GM12878 (cell line): Measurements from ENCODE around the gene PTP4A1. TPM values are rescaled to one million over a fixed set of nuclear protein-coding genes. Genes with fewer than 3 reads are reported as not detected.

Experiments
- ATAC-seq: fragments of 200-7000 bp; cut with Tn5 transposase; 3 replicates; pipeline ENCODE4 v1.9.1; 2020; ENCODE audit warnings: mild to moderate bottlenecking, moderate library complexity
- BruUV-seq: library from RNA; stranded (reverse); fragments of 400-500 nt; replicated peaks from 2 replicates; lab custom pipeline; 2021; lab: Mats Ljungman, UMichigan
- CTCF ChIA-PET: fragments of 300-600 bp; sonication (Branson Sonifier 250); formaldehyde crosslinking; extraction: SDS; loops from one replicate; lab custom pipeline; 2021; ENCODE audit warnings: inconsistent platforms; lab: Yijun Ruan, JAX
- POLR2A ChIA-PET: fragments of 350-600 bp; formaldehyde crosslinking; extraction: SDS; loops from one replicate; lab custom pipeline; 2021; ENCODE audit warnings: inconsistent platforms; lab: Charles Lee
- RAD21 ChIA-PET: fragments of 300-600 bp; sonication (Branson Sonifier 250); formaldehyde crosslinking; loops from one replicate; lab custom pipeline; 2023; ENCODE audit warnings: antibody characterized with exemption; ENCODE audit not compliant: unreplicated experiment; lab: Charles Lee
- SMC1A ChIA-PET: fragments of 300-600 bp; sonication (Branson Sonifier 250); formaldehyde crosslinking; loops from one replicate; lab custom pipeline; 2023; ENCODE audit not compliant: unreplicated experiment, uncharacterized antibody; lab: Charles Lee
- DNase-seq: peaks from one replicate; pipeline ENCODE4 v3.0.0-alpha.2; 2011; ENCODE audit warnings: low read depth, low spot score
- FAIRE-seq: peaks from 3 replicates; lab custom pipeline; 2011; peaks lifted over from hg19 to GRCh38; lab: Jason Lieb, UNC
- H2AFZ ChIP-seq: 2 replicates; pipeline ENCODE4 v1.6.0; 2011; ENCODE audit warnings: low read depth, low read length, control low read depth; ENCODE audit not compliant: control insufficient read depth
- H3K27ac ChIP-seq: 2 replicates; pipeline ENCODE4 v1.5.1; 2011; ENCODE audit warnings: control low read depth; ENCODE audit not compliant: control insufficient read depth, insufficient read depth
- H3K27me3 ChIP-seq, 2 experiments: replicated peaks in 1 of 2; 2 replicates each; pipeline versions ENCODE4 v1.6.0 to v1.6.1; 2011; ENCODE audit warnings: low read length in 1 of 2; ENCODE audit not compliant: control insufficient read depth in 2 of 2, insufficient read depth in 2 of 2
- H3K36me3 ChIP-seq, 2 experiments: 2 replicates each; pipeline ENCODE4 v1.5.1; 2011; ENCODE audit warnings: low read length in 1 of 2; ENCODE audit not compliant: control insufficient read depth in 2 of 2, insufficient read depth in 2 of 2
- H3K4me1 ChIP-seq: 2 replicates; pipeline ENCODE4 v1.6.1; 2011; ENCODE audit warnings: mild to moderate bottlenecking, low read length, moderate library complexity, mixed read lengths; ENCODE audit not compliant: control insufficient read depth, insufficient read depth
- H3K4me2 ChIP-seq: 2 replicates; pipeline ENCODE4 v1.6.0; 2011; ENCODE audit warnings: control low read depth; ENCODE audit not compliant: control insufficient read depth, insufficient read depth
- H3K4me3 ChIP-seq: fragments of 200-600 bp; sonication (generic); 2 replicates; pipeline ENCODE4 v1.5.1; 2016
- H3K79me2 ChIP-seq: 2 replicates; pipeline ENCODE4 v1.6.0; 2011; ENCODE audit warnings: low read length; ENCODE audit not compliant: control insufficient read depth, insufficient read depth
- H3K9ac ChIP-seq: 2 replicates; pipeline ENCODE4 v1.8.0; 2011; ENCODE audit warnings: low read length, control low read depth, mixed read lengths; ENCODE audit not compliant: control insufficient read depth, insufficient read depth
- H3K9me3 ChIP-seq: replicated peaks from 3 replicates; pipeline ENCODE4 v1.5.1; 2011; ENCODE audit warnings: mild to moderate bottlenecking, low read length; ENCODE audit not compliant: control insufficient read depth, insufficient read depth
- H4K20me1 ChIP-seq: 2 replicates; pipeline ENCODE4 v1.6.0; 2011; ENCODE audit not compliant: control insufficient read depth, insufficient read depth
- CREM ChIP-seq: IDR thresholded peaks from 2 replicates; pipeline ENCODE4 v1.6.1; 2014; ENCODE audit warnings: antibody characterized with exemption, low read depth
- GABPA ChIP-seq: IDR thresholded peaks from 2 replicates; pipeline ENCODE4 v1.6.1; 2014; ENCODE audit warnings: antibody characterized with exemption, low read depth, mild to moderate bottlenecking, inconsistent platforms
- HDAC6 ChIP-seq: fragments of 200-600 bp; sonication (generic); IDR thresholded peaks from one replicate; pipeline ENCODE4 v1.8.0; 2017; ENCODE audit warnings: antibody characterized with exemption; ENCODE audit not compliant: unreplicated experiment
- HSF1 ChIP-seq: fragments of 150-350 bp; IDR thresholded peaks from 2 replicates; pipeline ENCODE4 v1.6.1; 2014; ENCODE audit warnings: mild to moderate bottlenecking, low read depth, low read length
- MAX ChIP-seq: IDR thresholded peaks from 2 replicates; pipeline ENCODE4 v1.6.1; 2012; ENCODE audit warnings: low read depth, low read length, improper control_type of control experiment
- MYC ChIP-seq: IDR thresholded peaks from 2 replicates; pipeline ENCODE4 v1.6.1; 2011; ENCODE audit warnings: mild to moderate bottlenecking, low read length, moderate library complexity, inconsistent platforms; ENCODE audit not compliant: insufficient read depth, insufficient replicate concordance, insufficient read length, severe bottlenecking
- POLR2A ChIP-seq: IDR thresholded peaks from 2 replicates; pipeline ENCODE4 v1.6.1; 2011; ENCODE audit warnings: low read depth, mild to moderate bottlenecking, low read length
- REST ChIP-seq: IDR thresholded peaks from 2 replicates; pipeline ENCODE4 v1.6.1; 2012; ENCODE audit warnings: mild to moderate bottlenecking, low read depth, low read length
- STAT1 ChIP-seq: fragments of 450-650 bp; conservative IDR thresholded peaks from 2 replicates; pipeline ENCODE4 v1.6.1; 2014; ENCODE audit warnings: antibody characterized with exemption, mild to moderate bottlenecking
- TAF1 ChIP-seq: IDR thresholded peaks from 2 replicates; pipeline ENCODE4 v1.6.1; 2011; ENCODE audit warnings: mild to moderate bottlenecking, low read depth, low read length, borderline replicate concordance
- TCF12 ChIP-seq: IDR thresholded peaks from 2 replicates; pipeline ENCODE4 v1.6.1; 2011; ENCODE audit warnings: low read depth, mild to moderate bottlenecking, low read length
- TCF7 ChIP-seq: IDR thresholded peaks from 2 replicates; pipeline ENCODE4 v1.6.1; 2014; ENCODE audit warnings: antibody characterized with exemption, borderline replicate concordance
- ZBED1 ChIP-seq: IDR thresholded peaks from 2 replicates; pipeline ENCODE4 v1.6.1; 2016; ENCODE audit warnings: borderline replicate concordance
- WGBS: methylation state at CpG from one replicate; pipeline ENCODE4 v1.1.6; 2016; ENCODE audit warnings: low lambda C conversion rate; ENCODE audit not compliant: insufficient replicate concordance, insufficient coverage; ENCODE audit errors: missing lambda C conversion rate; 5-methylcytosine and 5-hydroxymethylcytosine counted together
- in situ Hi-C: fragments of 300-500 bp; cut with MboI; formaldehyde crosslinking; loops from 9 replicates; pipeline ENCODE4 v1.14.3; 2018; ENCODE audit warnings: mixed read lengths
- intact Hi-C: fragments of 100-400 bp; cut with micrococcal nuclease; formaldehyde crosslinking; loops from one replicate; pipeline ENCODE4 v1.14.2; 2022; ENCODE audit not compliant: unreplicated experiment
- polyA plus RNA-seq, 11 experiments: library from polyadenylated mRNA; depleted of rRNA in 4 of 11; unstranded in 6 of 11; stranded (reverse) in 5 of 11; fragments of >200 nt; fragmentation: Nextera tagmentation in 4 of 11; fragmentation: Illumina TruSeq in 1 of 11; extraction: Ambion mirVana in 4 of 11; extraction: Trizol in 1 of 11; gene quantifications; 1 replicate in 1 of 11; 2 replicates in 10 of 11; pipeline versions ENCODE4 v1.2.1 to v1.2.3, GENCODE V29; 2011 to 2016; ENCODE audit warnings: inconsistent platforms in 2 of 11, missing spikeins in 2 of 11, low read depth in 1 of 11
- total RNA-seq, 4 experiments: library from RNA; depleted of rRNA in 3 of 4; stranded (reverse); fragments of >200 nt in 3 of 4; fragmentation: Illumina TruSeq in 1 of 4; extraction: Trizol in 1 of 4; gene quantifications; 2 replicates each; pipeline versions ENCODE4 v1.2.1 to v1.2.3, GENCODE V29; 2013 to 2021

Gene PTP4A1
- total and polyA plus RNA-seq, 10 of the 15 experiments (the other 5 are each of a cell fraction or from before 2014, with no cell fraction given), result 8.5 to 190 (median 46.4) TPM; not detected in 2

- no peak overlapping the region for H3K4me3 ChIP-seq
- no peak for ATAC-seq
- ChIA-PET SMC1A (interaction anchor here (0.6 to 5.7 kb wide), 27 partner anchors 13 to 292 kb away, joined by 3 to 95 read pairs (median 5); partner anchors contain the start of gene PHF3), RAD21 (interaction anchor here (0.6 to 3.1 kb wide), 25 partner anchors 12 to 251 kb away, joined by 3 to 69 read pairs (median 7); partner anchors contain the start of gene PHF3)
- no peaks in the 10 kb centered on the region for H3K9me3 ChIP-seq
- 77% methylated on average over 7 of the region's 7 CpGs for WGBS
- no peak overlapping the region for H3K27ac ChIP-seq
- H2AFZ ChIP-seq, result peak overlapping the region; percentile 99; the same call in 1 of the 2 replicates
- no peaks in the 10 kb centered on the region for H3K27me3 ChIP-seq
- TF ChIP-seq TCF12 (no peak), ZBED1 (no peak), GABPA (no peak), CREM (no peak), TAF1 (no peak), STAT1 (no peak), REST (no peak), HSF1 (no peak), POLR2A (no peak), HDAC6 (no peak), MAX (no peak), MYC (no peak), TCF7 (no peak)
- TF ChIP-seq, all 136 proteins: peak for 0
- no peaks in the 10 kb centered on the region for H3K36me3 ChIP-seq
- no peak overlapping the region for H3K4me2 ChIP-seq
- no peaks in the 10 kb centered on the region for H3K79me2 ChIP-seq
- CTCF ChIA-PET, result interaction anchor here (0.7 to 6.4 kb wide), 40 partner anchors 8 to 336 kb away, joined by 3 to 151 read pairs (median 6); no protein-coding TSS in a partner anchor
- in situ Hi-C loops, result loop anchor here (5.0 kb wide), 2 partner anchors 163 to 247 kb away; no protein-coding TSS in a partner anchor
- POLR2A ChIA-PET, result interaction anchor here (1.1 to 2.3 kb wide), 3 partner anchors 25 to 246 kb away, joined by 4 to 8 read pairs (median 7); no protein-coding TSS in a partner anchor
- no peak overlapping the region for H3K9ac ChIP-seq
- intact Hi-C loops, result loop anchor here (2.0 kb wide), 1 partner anchor 204 kb away; no protein-coding TSS in a partner anchor
- H3K4me1 ChIP-seq, result peaks cover 6% of the 10 kb centered on the region
- no peak for DNase-seq
- FAIRE-seq, result no peak
- no peaks in the 10 kb centered on the region for H4K20me1 ChIP-seq
- no TSS peak for BruUV-seq
These were observed 27.0 kb downstream of the PTP4A1 start for GRCh38 chr6:63599243-63599642.
